SK-N-SH treated with all-trans-retinoic acid at 6 μM for 48 hours (cell line): ENCODE results near the gene GUCA2A.

ENCODE experiments used
- ATAC-seq: fragments of 200-7000 bp; cut with Tn5 transposase; 3 replicates; pipeline ENCODE4 v1.9.1; 2020; ENCODE audit warnings: mild to moderate bottlenecking, moderate library complexity
- CREB5 ChIP-seq: fragments of 250-450 bp; sonication (Bioruptor Pico); IDR thresholded peaks from 2 replicates; pipeline ENCODE4 v1.5.1; 2020; ENCODE audit warnings: low read depth, mild to moderate bottlenecking, moderate library complexity
- CSDC2 ChIP-seq: fragments of 250-450 bp; sonication (Bioruptor Pico); IDR thresholded peaks from 2 replicates; pipeline ENCODE4 v1.5.0; 2020; ENCODE audit warnings: mild to moderate bottlenecking, moderate library complexity
- CSRNP3 ChIP-seq: fragments of 250-450 bp; sonication (Bioruptor Pico); IDR thresholded peaks from 2 replicates; pipeline ENCODE4 v1.5.1; 2021; ENCODE audit warnings: mild to moderate bottlenecking, moderate library complexity
- ESRRG ChIP-seq: fragments of 250-450 bp; sonication (Bioruptor Pico); IDR thresholded peaks from 2 replicates; pipeline ENCODE4 v1.6.1; 2021; ENCODE audit warnings: mild to moderate bottlenecking
- GLIS3 ChIP-seq: fragments of 250-450 bp; sonication (Bioruptor Pico); IDR thresholded peaks from 2 replicates; pipeline ENCODE4 v1.5.0; 2020; ENCODE audit warnings: mild to moderate bottlenecking, moderate library complexity
- ISL1 ChIP-seq: fragments of 250-450 bp; sonication (Bioruptor Pico); IDR thresholded peaks from 2 replicates; pipeline ENCODE4 v2.1.2; 2022; ENCODE audit warnings: mild to moderate bottlenecking, moderate library complexity
- OSR1 ChIP-seq: fragments of 250-450 bp; sonication (Bioruptor Pico); IDR thresholded peaks from 2 replicates; pipeline ENCODE4 v1.8.0; 2022; ENCODE audit warnings: moderate library complexity, mild to moderate bottlenecking, inconsistent platforms
- PPARA ChIP-seq: fragments of 250-450 bp; sonication (Bioruptor Pico); IDR thresholded peaks from 2 replicates; pipeline ENCODE4 v1.5.0; 2020; ENCODE audit warnings: mild to moderate bottlenecking, borderline replicate concordance
- RARB ChIP-seq: fragments of 250-450 bp; sonication (Bioruptor Pico); IDR thresholded peaks from 2 replicates; pipeline ENCODE4 v1.8.0; 2021; ENCODE audit warnings: mild to moderate bottlenecking, moderate library complexity
- SNAI2 ChIP-seq: fragments of 250-450 bp; sonication (Bioruptor Pico); IDR thresholded peaks from 2 replicates; pipeline ENCODE4 v1.5.0; 2020; ENCODE audit warnings: mild to moderate bottlenecking, moderate library complexity
- TCF4 ChIP-seq: fragments of 250-450 bp; sonication (Bioruptor Pico); IDR thresholded peaks from 2 replicates; pipeline ENCODE4 v1.8.0; 2021; ENCODE audit warnings: mild to moderate bottlenecking, moderate library complexity, borderline replicate concordance
- TOX ChIP-seq: fragments of 250-450 bp; sonication (Bioruptor Pico); IDR thresholded peaks from 2 replicates; pipeline ENCODE4 v1.8.0; 2021; ENCODE audit warnings: mild to moderate bottlenecking, moderate library complexity, borderline replicate concordance
- TSHZ2 ChIP-seq: fragments of 250-450 bp; sonication (Bioruptor Pico); IDR thresholded peaks from 2 replicates; pipeline ENCODE4 v1.5.0; 2020; ENCODE audit warnings: mild to moderate bottlenecking, moderate library complexity
- ZC3H10 ChIP-seq: fragments of 250-450 bp; sonication (Bioruptor Pico); IDR thresholded peaks from 2 replicates; pipeline ENCODE4 v1.5.1; 2021; ENCODE audit warnings: mild to moderate bottlenecking, moderate library complexity
- ZFP3 ChIP-seq: fragments of 250-450 bp; sonication (Bioruptor Pico); IDR thresholded peaks from 2 replicates; pipeline ENCODE4 v1.5.0; 2020; ENCODE audit warnings: mild to moderate bottlenecking, moderate library complexity
- ZFP30 ChIP-seq: fragments of 450-650 bp; formaldehyde crosslinking; IDR thresholded peaks from 2 replicates; pipeline ENCODE4 v1.5.0; 2022; ENCODE audit warnings: mild to moderate bottlenecking, moderate library complexity
- ZNF70 ChIP-seq: fragments of 450-650 bp; formaldehyde crosslinking; IDR thresholded peaks from 2 replicates; pipeline ENCODE4 v1.5.0; 2020; ENCODE audit warnings: mild to moderate bottlenecking, moderate library complexity
- ZNF8 ChIP-seq: fragments of 450-650 bp; formaldehyde crosslinking; IDR thresholded peaks from 2 replicates; pipeline ENCODE4 v1.5.0; 2020; ENCODE audit warnings: mild to moderate bottlenecking, moderate library complexity
- TF ChIP-seq, protein P1 (sequence below): fragments of 250-450 bp; sonication (Bioruptor Pico); IDR thresholded peaks from 2 replicates; pipeline ENCODE4 v1.8.0; 2021; ENCODE audit warnings: low read depth, mild to moderate bottlenecking, moderate library complexity, borderline replicate concordance
- TF ChIP-seq, protein P2 (sequence below): fragments of 250-450 bp; sonication (Bioruptor Pico); IDR thresholded peaks from 2 replicates; pipeline ENCODE4 v1.8.0; 2020; ENCODE audit warnings: mild to moderate bottlenecking, moderate library complexity, borderline replicate concordance

GUCA2A gene

GRCh38 chr1:42175314-42176054 lies 10.9 kb upstream of the GUCA2A start:
- TF ChIP-seq, protein P1, sequence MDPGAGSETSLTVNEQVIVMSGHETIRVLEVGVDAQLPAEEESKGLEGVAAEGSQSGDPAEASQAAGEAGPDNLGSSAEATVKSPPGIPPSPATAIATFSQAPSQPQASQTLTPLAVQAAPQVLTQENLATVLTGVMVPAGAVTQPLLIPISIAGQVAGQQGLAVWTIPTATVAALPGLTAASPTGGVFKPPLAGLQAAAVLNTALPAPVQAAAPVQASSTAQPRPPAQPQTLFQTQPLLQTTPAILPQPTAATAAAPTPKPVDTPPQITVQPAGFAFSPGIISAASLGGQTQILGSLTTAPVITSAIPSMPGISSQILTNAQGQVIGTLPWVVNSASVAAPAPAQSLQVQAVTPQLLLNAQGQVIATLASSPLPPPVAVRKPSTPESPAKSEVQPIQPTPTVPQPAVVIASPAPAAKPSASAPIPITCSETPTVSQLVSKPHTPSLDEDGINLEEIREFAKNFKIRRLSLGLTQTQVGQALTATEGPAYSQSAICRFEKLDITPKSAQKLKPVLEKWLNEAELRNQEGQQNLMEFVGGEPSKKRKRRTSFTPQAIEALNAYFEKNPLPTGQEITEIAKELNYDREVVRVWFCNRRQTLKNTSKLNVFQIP (CRISPR knock-in tag) = no peak
- no peak for TF ChIP-seq CSDC2 (CRISPR knock-in tag)
- TF ChIP-seq CSRNP3 (CRISPR knock-in tag) = no peak
- TF ChIP-seq OSR1 = no peak
- TF ChIP-seq ZFP3 (CRISPR knock-in tag) = no peak
- no peak for TF ChIP-seq ISL1 (CRISPR knock-in tag)
- TF ChIP-seq CREB5 (CRISPR knock-in tag) = no peak
- TF ChIP-seq ZFP30 = no peak
- TF ChIP-seq ZNF70 (CRISPR knock-in tag) = no peak
- TF ChIP-seq PPARA (CRISPR knock-in tag) = no peak
- TF ChIP-seq TCF4 (CRISPR knock-in tag) = no peak
- TF ChIP-seq ZNF8 = no peak
- no peak for TF ChIP-seq ZC3H10 (CRISPR knock-in tag)
- no peak for TF ChIP-seq GLIS3 (CRISPR knock-in tag)
- no peak for TF ChIP-seq SNAI2 (CRISPR knock-in tag)
- TF ChIP-seq TOX = no peak
- no peak for TF ChIP-seq RARB (CRISPR knock-in tag)
- TF ChIP-seq ESRRG = no peak
- no peak for ATAC-seq

DNA sequence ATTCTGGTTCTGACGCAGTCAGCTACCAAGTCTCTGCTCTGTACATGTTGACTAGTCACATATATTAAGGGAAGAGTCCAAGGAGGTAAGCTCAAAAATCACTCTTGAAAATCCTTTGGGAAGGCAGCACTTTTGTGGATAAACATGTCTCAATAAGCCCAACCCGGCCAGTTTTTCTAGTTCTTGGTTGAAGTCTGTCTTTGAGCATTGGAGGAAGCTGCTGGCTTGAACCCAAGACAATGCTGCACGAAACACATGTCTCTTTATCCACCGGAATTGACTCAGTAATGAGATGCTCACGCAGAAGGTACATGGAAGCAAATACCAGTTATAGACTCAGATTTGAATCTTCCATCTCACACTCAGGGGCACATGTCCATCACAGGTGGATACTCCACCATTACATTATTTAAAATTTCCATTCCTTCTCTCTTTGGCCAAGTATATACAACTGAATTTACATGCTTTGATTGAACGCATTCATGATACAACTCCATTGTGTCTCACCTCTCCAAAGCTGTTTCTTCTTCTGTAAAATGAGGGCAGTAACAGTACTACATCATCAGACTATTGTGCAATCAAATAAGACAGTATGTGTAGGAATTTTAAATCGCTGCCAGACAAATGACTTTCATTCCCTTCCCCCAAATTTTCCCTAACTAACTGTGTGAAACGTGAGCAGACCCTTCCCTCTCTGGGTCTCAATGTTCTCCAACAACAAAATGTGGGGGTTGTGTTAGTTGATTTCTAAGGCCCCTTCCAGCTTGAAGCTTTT lies 9.6 kb upstream of the GUCA2A start:
- TF ChIP-seq GLIS3 (CRISPR knock-in tag) (no peak), TOX (no peak)
- TF ChIP-seq, protein P1 (CRISPR knock-in tag) = no peak
- ATAC-seq = no peak

DNA sequence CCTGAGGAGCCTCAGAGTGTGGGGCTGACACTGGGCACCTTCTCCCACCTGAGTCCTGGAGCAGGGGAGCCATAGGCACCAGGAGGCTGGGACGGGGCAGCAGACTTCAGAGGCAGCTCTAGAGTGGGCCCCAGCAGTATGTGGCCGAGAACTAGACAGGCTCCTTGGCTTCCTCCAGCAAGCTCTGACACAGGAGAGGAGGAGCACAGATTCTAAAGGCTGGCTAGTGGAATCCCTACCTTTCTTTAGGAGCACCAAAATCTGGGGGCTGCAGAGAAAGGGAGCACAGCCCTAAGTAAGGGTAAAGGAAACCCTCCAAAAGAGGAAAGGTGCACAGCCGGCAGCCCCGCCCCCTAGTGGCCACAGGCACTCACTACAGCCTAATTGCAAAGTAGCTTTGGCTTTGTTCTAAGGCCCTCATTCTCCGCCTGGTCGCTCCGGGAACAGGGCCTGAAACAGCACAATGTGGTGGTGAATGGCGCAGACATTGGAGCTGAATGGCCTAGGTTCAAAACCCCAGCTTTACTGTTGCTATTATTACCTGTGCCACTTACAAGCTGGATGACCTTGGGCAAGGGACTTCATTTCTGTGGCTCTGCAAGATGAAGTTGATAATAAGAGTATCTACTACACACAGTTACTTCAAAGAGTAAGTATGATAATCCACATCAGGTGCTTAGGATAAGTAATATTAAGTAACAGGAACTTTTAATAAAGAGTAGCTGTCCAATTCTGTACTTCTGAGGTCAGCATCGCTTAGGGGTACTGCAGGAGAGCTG lies 8.8 kb upstream of the GUCA2A start:
- no peak for TF ChIP-seq ZFP30
- no peak for TF ChIP-seq ISL1 (CRISPR knock-in tag)
- no peak for TF ChIP-seq PPARA (CRISPR knock-in tag)
- TF ChIP-seq OSR1 = no peak
- no peak for TF ChIP-seq RARB (CRISPR knock-in tag)

GRCh38 chr1:42172381-42173133 lies 8.0 kb upstream of the GUCA2A start:
- TF ChIP-seq RARB (CRISPR knock-in tag) (no peak), TSHZ2 (CRISPR knock-in tag) (0 out of 2 replicates have a peak, but pooled peaks have one; percentile 12), SNAI2 (CRISPR knock-in tag) (no peak)
- TF ChIP-seq, protein P2, sequence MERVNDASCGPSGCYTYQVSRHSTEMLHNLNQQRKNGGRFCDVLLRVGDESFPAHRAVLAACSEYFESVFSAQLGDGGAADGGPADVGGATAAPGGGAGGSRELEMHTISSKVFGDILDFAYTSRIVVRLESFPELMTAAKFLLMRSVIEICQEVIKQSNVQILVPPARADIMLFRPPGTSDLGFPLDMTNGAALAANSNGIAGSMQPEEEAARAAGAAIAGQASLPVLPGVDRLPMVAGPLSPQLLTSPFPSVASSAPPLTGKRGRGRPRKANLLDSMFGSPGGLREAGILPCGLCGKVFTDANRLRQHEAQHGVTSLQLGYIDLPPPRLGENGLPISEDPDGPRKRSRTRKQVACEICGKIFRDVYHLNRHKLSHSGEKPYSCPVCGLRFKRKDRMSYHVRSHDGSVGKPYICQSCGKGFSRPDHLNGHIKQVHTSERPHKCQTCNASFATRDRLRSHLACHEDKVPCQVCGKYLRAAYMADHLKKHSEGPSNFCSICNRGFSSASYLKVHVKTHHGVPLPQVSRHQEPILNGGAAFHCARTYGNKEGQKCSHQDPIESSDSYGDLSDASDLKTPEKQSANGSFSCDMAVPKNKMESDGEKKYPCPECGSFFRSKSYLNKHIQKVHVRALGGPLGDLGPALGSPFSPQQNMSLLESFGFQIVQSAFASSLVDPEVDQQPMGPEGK (CRISPR knock-in tag) = no peak
- TF ChIP-seq, all 23 proteins: peak for 1
- ATAC-seq = peak; percentile 11; the same call in 2 of the 3 replicates

More for the DNA sequence above, 8.8 kb upstream of the GUCA2A start:
- peak; percentile 67 for ATAC-seq
